Measurements from ENCODE around the gene PRR20D. TPM values are rescaled to one million over a fixed set of nuclear protein-coding genes. Genes with fewer than 3 reads are reported as not detected.

PRR20D gene
- total and polyA plus RNA-seq, 3 donors from 2014 or later: 0.16 TPM; not detected in 2

- Histone ChIP-seq H3K27ac (no peak overlapping the region), H3K27me3 (no peaks in the 10 kb centered on the region), H3K36me3 (ENCODE audit: low read depth, missing control alignments) (no peaks in the 10 kb centered on the region), H3K4me1 (no peaks in the 10 kb centered on the region), H3K9me3 (no peaks in the 10 kb centered on the region), H3K4me3 (no peak overlapping the region)
- WGBS, 2 donors: 77 to 91% methylated on average over 1 of the region's 1 CpG
- no peak for DNase-seq
- TF ChIP-seq CTCF (IDR thresholded peaks at IDR 0.05) (no peak), POLR2A (IDR thresholded peaks at IDR 0.05) (no peak)
- intact Hi-C loops (cut with DNase I; ENCODE audit: low total_unique reads): no loop called here
Measured at GRCh38 chr13:57191667-57192066, 31.2 kb downstream of the PRR20D start.

GRCh38 chr13:57212989-57213388 lies 52.6 kb downstream of the PRR20D start:
- 92 to 96% methylated on average over 1 of the region's 1 CpG for WGBS, 2 donors
- H3K4me3 ChIP-seq: no peak overlapping the region
- no peak overlapping the region for H3K27ac ChIP-seq
- no peaks in the 10 kb centered on the region for H3K4me1 ChIP-seq
- no peak for DNase-seq
- no peaks in the 10 kb centered on the region for H3K36me3 ChIP-seq (ENCODE audit: low read depth, missing control alignments)
- intact Hi-C loops (cut with DNase I; ENCODE audit: low total_unique reads): no loop called here
- no peaks in the 10 kb centered on the region for H3K9me3 ChIP-seq
- H3K27me3 ChIP-seq: no peaks in the 10 kb centered on the region
- no peak for TF ChIP-seq CTCF (IDR thresholded peaks at IDR 0.05)
- TF ChIP-seq POLR2A (IDR thresholded peaks at IDR 0.05): no peak

Small RNA genes lying within 50 kb of the gene (small RNA-seq; reads per million reads assigned to genes)
- 0 reads per million in 2 donors for gene PRR20FP

Other genes starting within 250 kb of the PRR20D start
- under 1 TPM in 1 of 2 donors, not detected in 1; 0.16 TPM for gene PRR20A, start 19.7 kb upstream of the PRR20D start, total RNA-seq
- gene PRR20A, start 19.7 kb upstream of the PRR20D start, polyA plus RNA-seq (ENCODE audit: insufficient read depth, low read depth, low replicate concordance): not detected
- under 1 TPM in 1 of 2 donors, not detected in 1; 0.16 TPM for gene PRR20B, start 13.1 kb upstream of the PRR20D start, total RNA-seq
- gene PRR20B, start 13.1 kb upstream of the PRR20D start, polyA plus RNA-seq (ENCODE audit: insufficient read depth, low read depth, low replicate concordance): not detected
- under 1 TPM in 1 of 2 donors, not detected in 1; 0.39 TPM for gene PRR20C, start 6.6 kb upstream of the PRR20D start, total RNA-seq
- 0.25 TPM for gene PRR20C, start 6.6 kb upstream of the PRR20D start, polyA plus RNA-seq (ENCODE audit: insufficient read depth, low read depth, low replicate concordance)
- gene PRR20E, start 6.6 kb downstream of the PRR20D start, total RNA-seq: under 1 TPM in 1 of 2 donors, not detected in 1; 0.16 TPM
- gene PRR20E, start 6.6 kb downstream of the PRR20D start, polyA plus RNA-seq (ENCODE audit: insufficient read depth, low read depth, low replicate concordance): not detected

Measured in testis (tissue), 3 donors.